Hepatocyte (in vitro differentiated cells): ENCODE measurements around the gene LTO1. TPM values are rescaled to one million over a fixed set of nuclear protein-coding genes. Genes with fewer than 3 reads are reported as not detected.

ENCODE experiments used
- DNase-seq: peaks from one replicate; pipeline ENCODE4 v3.0.0-alpha.2; 2016; ENCODE audit warnings: low spot score
- H2AFZ ChIP-seq: fragments of 200-600 bp; sonication (generic); 2 replicates; pipeline ENCODE4 v1.6.0; 2016; ENCODE audit warnings: antibody characterized with exemption, mild to moderate bottlenecking
- H3K27ac ChIP-seq: fragments of 200-600 bp; sonication (generic); 2 replicates; pipeline ENCODE4 v1.5.1; 2016; ENCODE audit warnings: mild to moderate bottlenecking
- H3K27me3 ChIP-seq: fragments of 200-600 bp; sonication (generic); 2 replicates; pipeline ENCODE4 v1.6.1; 2016
- H3K36me3 ChIP-seq: fragments of 200-600 bp; sonication (generic); replicated peaks from 2 replicates; pipeline ENCODE4 v1.5.1; 2016; ENCODE audit warnings: low read depth; ENCODE audit not compliant: insufficient read depth
- H3K4me1 ChIP-seq: fragments of 200-600 bp; sonication (generic); 2 replicates; pipeline ENCODE4 v1.5.1; 2016; ENCODE audit warnings: mild to moderate bottlenecking, moderate library complexity; ENCODE audit not compliant: insufficient read depth
- H3K4me2 ChIP-seq: fragments of 200-600 bp; sonication (generic); 2 replicates; pipeline ENCODE4 v1.6.0; 2016
- H3K4me3 ChIP-seq: fragments of 200-600 bp; sonication (generic); 2 replicates; pipeline ENCODE4 v1.5.1; 2016; ENCODE audit warnings: mild to moderate bottlenecking
- H3K79me2 ChIP-seq: fragments of 200-600 bp; sonication (generic); 2 replicates; pipeline ENCODE4 v1.6.0; 2017; ENCODE audit warnings: mild to moderate bottlenecking
- H3K9me2 ChIP-seq: fragments of 200-600 bp; sonication (generic); replicated peaks from 2 replicates; pipeline ENCODE4 v1.6.0; 2017; ENCODE audit warnings: mild to moderate bottlenecking; ENCODE audit not compliant: insufficient read depth
- H3K9me3 ChIP-seq: fragments of 200-600 bp; sonication (generic); 2 replicates; pipeline ENCODE4 v1.5.1; 2016; ENCODE audit warnings: low read depth, mild to moderate bottlenecking
- H4K20me1 ChIP-seq: fragments of 200-600 bp; sonication (generic); 2 replicates; pipeline ENCODE4 v1.6.0; 2016; ENCODE audit warnings: mild to moderate bottlenecking; ENCODE audit not compliant: insufficient read depth, poor library complexity, severe bottlenecking
- CTCF ChIP-seq: fragments of 200-600 bp; sonication (generic); IDR thresholded peaks from 2 replicates; pipeline ENCODE4 v1.5.1; 2016; ENCODE audit warnings: antibody characterized with exemption, mild to moderate bottlenecking; ENCODE audit not compliant: poor library complexity
- EZH2 ChIP-seq: fragments of 200-600 bp; sonication (generic); IDR thresholded peaks from 2 replicates; pipeline ENCODE4 v1.6.1; 2016; ENCODE audit warnings: antibody characterized with exemption, mild to moderate bottlenecking, borderline replicate concordance
- EZH2phosphoT487 ChIP-seq: fragments of 200-600 bp; sonication (generic); IDR thresholded peaks from one replicate; pipeline ENCODE4 v1.6.1; 2018; ENCODE audit warnings: antibody characterized with exemption, mild to moderate bottlenecking, low read depth, moderate library complexity; ENCODE audit not compliant: unreplicated experiment, severe bottlenecking
- WGBS: methylation state at CpG from one replicate; pipeline ENCODE4 v1.1.6; 2016; ENCODE audit warnings: low lambda C conversion rate; ENCODE audit errors: missing lambda C conversion rate; 5-methylcytosine and 5-hydroxymethylcytosine counted together
- polyA plus RNA-seq: library from polyadenylated mRNA; unstranded; fragments of >200 nt; fragmentation: Nextera tagmentation; extraction: Ambion mirVana; gene quantifications from 2 replicates; pipeline ENCODE4 v1.2.1, GENCODE V29; 2016
- total RNA-seq: library from RNA; depleted of rRNA; stranded (reverse); fragments of >200 nt; gene quantifications from 2 replicates; pipeline ENCODE4 v1.2.3, GENCODE V29; 2014

Gene LTO1
- total and polyA plus RNA-seq, 2 experiments from 2014 or later = 12.6 to 13.4 TPM

GRCh38 chr11:69644071-69644961 lies 30.8 kb downstream of the LTO1 start:
- DNase-seq = peak; percentile 89
- H3K27me3 ChIP-seq = no peaks in the 10 kb centered on the region
- H3K4me3 ChIP-seq = no peak overlapping the region
- TF ChIP-seq CTCF (peak; percentile 20), EZH2 (no peak)
- no peaks in the 10 kb centered on the region for H3K9me2 ChIP-seq
- WGBS = 68% methylated on average over 19 of the region's 24 CpGs
- H3K79me2 ChIP-seq = peaks cover 39% of the 10 kb centered on the region
- H3K36me3 ChIP-seq = no peaks in the 10 kb centered on the region
- peak overlapping the region; percentile 92 for H3K4me2 ChIP-seq
- peak overlapping the region; percentile 45 for H3K27ac ChIP-seq
- peaks cover 34% of the 10 kb centered on the region for H3K4me1 ChIP-seq
- H4K20me1 ChIP-seq = peaks cover 25% of the 10 kb centered on the region
- no peak overlapping the region for H2AFZ ChIP-seq
- no peaks in the 10 kb centered on the region for H3K9me3 ChIP-seq

- Histone ChIP-seq H3K9me2 (no peaks in the 10 kb centered on the region), H3K36me3 (no peaks in the 10 kb centered on the region), H3K4me1 (peaks cover 35% of the 10 kb centered on the region), H3K4me3 (no peak overlapping the region), H4K20me1 (peaks cover 25% of the 10 kb centered on the region), H3K27me3 (no peaks in the 10 kb centered on the region), H2AFZ (no peak overlapping the region), H3K79me2 (peaks cover 39% of the 10 kb centered on the region), H3K27ac (peak overlapping the region; percentile 45), H3K9me3 (no peaks in the 10 kb centered on the region), H3K4me2 (peak overlapping the region; percentile 92)
- 68% methylated on average over 16 of the region's 27 CpGs for WGBS
- DNase-seq = no peak
- no peak for TF ChIP-seq EZH2phosphoT487
- TF ChIP-seq EZH2 = no peak
- no peak for TF ChIP-seq CTCF
These were observed 31.5 kb downstream of the LTO1 start for GRCh38 chr11:69643646-69644045.

GRCh38 chr11:69642913-69643632 lies 32.1 kb downstream of the LTO1 start:
- Histone ChIP-seq H3K36me3 (no peaks in the 10 kb centered on the region), H3K9me2 (no peaks in the 10 kb centered on the region), H3K79me2 (peaks cover 39% of the 10 kb centered on the region), H3K9me3 (no peaks in the 10 kb centered on the region), H3K27me3 (no peaks in the 10 kb centered on the region), H3K4me3 (peak overlapping the region; percentile 85), H3K4me1 (peaks cover 41% of the 10 kb centered on the region), H3K27ac (peak overlapping the region; percentile 94), H2AFZ (peak overlapping the region; percentile 81), H3K4me2 (peak overlapping the region; percentile 92), H4K20me1 (peaks cover 24% of the 10 kb centered on the region)
- TF ChIP-seq CTCF = peak; percentile 88
- no peak for TF ChIP-seq EZH2phosphoT487
- no peak for TF ChIP-seq EZH2
- under 1% methylated on average over 32 of the region's 81 CpGs for WGBS
- DNase-seq = peak; percentile 92
